ENCODE results near the gene AQP11. TPM values are rescaled to one million over a fixed set of nuclear protein-coding genes. Genes with fewer than 3 reads are reported as not detected.

The AQP11 gene
- polyA plus RNA-seq, 1 experiment = 1.2 TPM

GRCh38 chr11:77650123-77650522 is 60.4 kb downstream of the AQP11 start:
- H3K4me3 ChIP-seq (ENCODE audit: low read depth, low read length) = no peak overlapping the region
- ChIA-PET CTCF (interaction anchor here (1.0 kb wide), 1 partner anchor 12 kb away, joined by 3 read pairs; no protein-coding TSS in a partner anchor), POLR2A (no interaction called here)
- no peak for TF ChIP-seq CTCF (IDR thresholded peaks at IDR 0.05; ENCODE audit: insufficient read depth, low read depth, low read length)
- no peak for DNase-seq (ENCODE audit: low read depth)
- no peaks in the 10 kb centered on the region for H3K27me3 ChIP-seq (ENCODE audit: control insufficient read depth, insufficient read depth, low read length)
- H3K36me3 ChIP-seq (ENCODE audit: control insufficient read depth, insufficient read depth, low read length) = no peaks in the 10 kb centered on the region

GRCh38 chr11:77654770-77655434 is 65.1 kb downstream of the AQP11 start:
- no peaks in the 10 kb centered on the region for H3K27me3 ChIP-seq (ENCODE audit: control insufficient read depth, insufficient read depth, low read length)
- no peaks in the 10 kb centered on the region for H3K36me3 ChIP-seq (ENCODE audit: control insufficient read depth, insufficient read depth, low read length)
- H3K4me3 ChIP-seq (ENCODE audit: low read depth, low read length) = no peak overlapping the region
- TF ChIP-seq CTCF (IDR thresholded peaks at IDR 0.05; ENCODE audit: insufficient read depth, low read depth, low read length) = no peak
- POLR2A ChIA-PET = no interaction called here
- DNase-seq (ENCODE audit: low read depth) = no peak
- CTCF ChIA-PET = no interaction called here

GRCh38 chr11:77656362-77656761 is 66.6 kb downstream of the AQP11 start:
- CTCF ChIA-PET = no interaction called here
- DNase-seq (ENCODE audit: low read depth) = no peak

GRCh38 chr11:77658213-77659013 is 68.7 kb downstream of the AQP11 start:
- Histone ChIP-seq H3K36me3 (ENCODE audit: control insufficient read depth, insufficient read depth, low read length) (no peaks in the 10 kb centered on the region), H3K4me3 (ENCODE audit: low read depth, low read length) (no peak overlapping the region), H3K27me3 (ENCODE audit: control insufficient read depth, insufficient read depth, low read length) (no peaks in the 10 kb centered on the region)
- ChIA-PET CTCF (interaction anchor here (0.7 to 1.2 kb wide), 2 partner anchors 39 to 386 kb away, joined by 3 to 4 read pairs; no protein-coding TSS in a partner anchor), POLR2A (interaction anchor here (0.6 kb wide), 1 partner anchor 331 kb away, joined by 5 read pairs; no protein-coding TSS in a partner anchor)
- no peak for TF ChIP-seq CTCF (IDR thresholded peaks at IDR 0.05; ENCODE audit: insufficient read depth, low read depth, low read length)
- peak; percentile 39 for DNase-seq (ENCODE audit: low read depth)

More at GRCh38 chr11:77656362-77656761, 66.6 kb downstream of the AQP11 start:
- TF ChIP-seq CTCF (IDR thresholded peaks at IDR 0.05; ENCODE audit: insufficient read depth, low read depth, low read length) = no peak
- Histone ChIP-seq H3K4me3 (ENCODE audit: low read depth, low read length) (no peak overlapping the region), H3K27me3 (ENCODE audit: control insufficient read depth, insufficient read depth, low read length) (no peaks in the 10 kb centered on the region), H3K36me3 (ENCODE audit: control insufficient read depth, insufficient read depth, low read length) (no peaks in the 10 kb centered on the region)
- POLR2A ChIA-PET = no interaction called here

Small RNA genes within 50 kb of the gene (small RNA-seq; reads per million reads assigned to genes)
- not detected for gene RNU7-59P (ENCODE audit: insufficient read length, low read depth, low replicate concordance)

Other genes starting within 250 kb of the AQP11 start
- 62.3 and 66.3 TPM in 2 replicates for gene PAK1, start 115.9 kb upstream of the AQP11 start, polyA plus RNA-seq (2011; rRNA removed)
- gene CLNS1A, start 47.8 kb downstream of the AQP11 start, polyA plus RNA-seq (2011; rRNA removed) = 91.6 and 112 TPM in 2 replicates
- gene RSF1, start 230.8 kb downstream of the AQP11 start, polyA plus RNA-seq (2011; rRNA removed) = 6.0 and 12.0 TPM in 2 replicates
- gene AAMDC, start 231.2 kb downstream of the AQP11 start, polyA plus RNA-seq (2011; rRNA removed) = 33.0 and 46.9 TPM in 2 replicates

Data from BJ (cell line).